Upper lobe of left lung (tissue), 4 donors: ENCODE data around the gene ITGB3.

Experiments
- CTCF ChIP-seq, 6 experiments: fragments of 450-650 bp in 4 of 6; fragments of 200-600 bp in 2 of 6; sonication (generic) in 2 of 6; IDR thresholded peaks; one replicate each; pipeline ENCODE4 v1.5.1; 2016 to 2019; ENCODE audit warnings: antibody characterized with exemption in 6 of 6
- EP300 ChIP-seq, 4 donors: sonication (generic); formaldehyde crosslinking; IDR thresholded peaks; one replicate each; pipeline ENCODE4 v1.5.1; 2017; ENCODE audit warnings: antibody characterized with exemption in 4 of 4, control low read depth in 2 of 4
- POLR2A ChIP-seq, 4 donors: fragments of 450-650 bp; IDR thresholded peaks; one replicate each; pipeline ENCODE4 v1.5.1; 2016 to 2017; ENCODE audit warnings: antibody characterized with exemption in 4 of 4, mild to moderate bottlenecking in 2 of 4
- POLR2AphosphoS5 ChIP-seq, 2 donors: sonication (generic); formaldehyde crosslinking; IDR thresholded peaks; one replicate each; pipeline ENCODE4 v1.5.1; 2017; ENCODE audit warnings: antibody characterized with exemption in 2 of 2

- TF ChIP-seq CTCF (IDR thresholded peaks at IDR 0.05) (no peak), POLR2A (IDR thresholded peaks at IDR 0.05) (no peak), POLR2AphosphoS5 (IDR thresholded peaks at IDR 0.05) (no peak), EP300 (IDR thresholded peaks at IDR 0.05) (no peak)
Observed at GRCh38 chr17:47204722-47205418, 48.8 kb upstream of the ITGB3 start.
